H1 (cell line): Measurements from ENCODE around the gene CKLF. TPM values are rescaled to one million over a fixed set of nuclear protein-coding genes. Genes with fewer than 3 reads are reported as not detected.

Experiments used
- CTCF ChIA-PET: fragments of 300-600 bp; sonication (Branson Sonifier 250); formaldehyde crosslinking; loops from one replicate; lab custom pipeline; 2021; ENCODE audit not compliant: partially characterized antibody; lab: Charles Lee
- POLR2A ChIA-PET: fragments of 300-600 bp; sonication (Branson Sonifier 250); formaldehyde crosslinking; loops from one replicate; lab custom pipeline; 2021; ENCODE audit warnings: inconsistent platforms; ENCODE audit not compliant: partially characterized antibody; lab: Charles Lee
- DNase-seq, 2 experiments: peaks; one replicate each; pipeline versions ENCODE4 v3.0.0 to v3.0.0-alpha.2; 2010 to 2022; ENCODE audit warnings: low spot score in 2 of 2, low read depth in 1 of 2, mixed read lengths in 1 of 2
- FAIRE-seq: peaks from 2 replicates; lab custom pipeline; 2011; peaks lifted over from hg19 to GRCh38; lab: Jason Lieb, UNC
- H2AFZ ChIP-seq: 2 replicates; pipeline ENCODE4 v1.8.1; 2012; ENCODE audit warnings: low read length, inconsistent platforms
- H2AK5ac ChIP-seq: 2 replicates; pipeline ENCODE4 v1.6.1; 2013; ENCODE audit warnings: low read depth, low read length
- H2BK120ac ChIP-seq: replicated peaks from 2 replicates; pipeline ENCODE3; 2013; ENCODE audit warnings: low read depth, low read length, inconsistent platforms
- H2BK12ac ChIP-seq: 2 replicates; pipeline ENCODE4 v1.6.1; 2013; ENCODE audit warnings: low read depth, low read length
- H2BK15ac ChIP-seq: 2 replicates; pipeline ENCODE4 v1.6.1; 2013; ENCODE audit warnings: low read length
- H2BK20ac ChIP-seq: 2 replicates; pipeline ENCODE4 v1.6.1; 2013; ENCODE audit warnings: low read length
- H2BK5ac ChIP-seq: 2 replicates; pipeline ENCODE4 v1.6.1; 2013; ENCODE audit warnings: low read depth, low read length
- H3K14ac ChIP-seq: 2 replicates; pipeline ENCODE4 v1.6.1; 2013; ENCODE audit warnings: inconsistent platforms; ENCODE audit not compliant: insufficient read length
- H3K18ac ChIP-seq: 2 replicates; pipeline ENCODE4 v1.6.1; 2013; ENCODE audit warnings: low read length; ENCODE audit errors: extremely low read depth
- H3K23ac ChIP-seq: 2 replicates; pipeline ENCODE4 v1.6.1; 2013; ENCODE audit warnings: inconsistent platforms; ENCODE audit not compliant: insufficient read length
- H3K23me2 ChIP-seq: 2 replicates; pipeline ENCODE4 v1.6.1; 2013; ENCODE audit warnings: low read depth, low read length
- H3K27ac ChIP-seq: 2 replicates; pipeline ENCODE4 v1.6.1; 2011; ENCODE audit warnings: low read depth, low read length, inconsistent platforms
- H3K27me3 ChIP-seq, 4 experiments: replicated peaks in 1 of 4; 1 replicate in 1 of 4; 2 replicates in 3 of 4; pipeline versions ENCODE4 v1.6.1 to v1.8.1; 2011 to 2013; ENCODE audit warnings: low read length in 3 of 4, mild to moderate bottlenecking in 3 of 4, inconsistent platforms in 2 of 4, mixed read lengths in 2 of 4, moderate library complexity in 1 of 4; ENCODE audit not compliant: control insufficient read depth in 3 of 4, insufficient read depth in 3 of 4; ENCODE audit errors: extremely low read depth in 1 of 4
- H3K36me3 ChIP-seq, 4 experiments: 2 replicates each; pipeline versions ENCODE4 v1.6.1 to v1.8.1; 2011 to 2013; ENCODE audit warnings: mild to moderate bottlenecking in 4 of 4, low read length in 3 of 4, moderate library complexity in 2 of 4, control low read depth in 1 of 4, inconsistent platforms in 1 of 4; ENCODE audit not compliant: insufficient read depth in 4 of 4, control insufficient read depth in 2 of 4
- H3K4ac ChIP-seq: replicated peaks from 2 replicates; pipeline ENCODE3; 2013; ENCODE audit warnings: low read length, low read depth, mixed read lengths, inconsistent platforms; ENCODE audit not compliant: insufficient read length
- H3K4me1 ChIP-seq, 4 experiments: replicated peaks in 1 of 4; 1 replicate in 1 of 4; 2 replicates in 3 of 4; pipeline versions ENCODE4 v1.6.1 to v1.8.1; 2011 to 2013; ENCODE audit warnings: low read length in 3 of 4, inconsistent platforms in 2 of 4, mixed read lengths in 1 of 4; ENCODE audit not compliant: insufficient read depth in 4 of 4, control insufficient read depth in 3 of 4
- H3K4me2 ChIP-seq, 2 experiments: 2 replicates each; pipeline versions ENCODE4 v1.6.1 to v1.8.1; 2011 to 2013; ENCODE audit warnings: low read depth in 2 of 2, low read length in 2 of 2, control low read depth in 1 of 2, inconsistent platforms in 1 of 2, mild to moderate bottlenecking in 1 of 2; ENCODE audit not compliant: insufficient read depth in 1 of 2
- H3K4me3 ChIP-seq, 4 experiments: fragments of 200-600, 300-600 bp in 1 of 4; sonication (generic), shearing (Covaris generic), sonication (Bioruptor Twin) in 1 of 4; 2 replicates each; pipeline versions ENCODE4 v1.5.1 to v1.8.1; 2011 to 2016; ENCODE audit warnings: low read length in 4 of 4, low read depth in 3 of 4, control low read depth in 2 of 4, inconsistent platforms in 2 of 4, mild to moderate bottlenecking in 2 of 4, mixed read lengths in 1 of 4, moderate library complexity in 1 of 4; ENCODE audit not compliant: insufficient read depth in 2 of 4; ENCODE audit errors: extremely low read depth in 1 of 4
- H3K56ac ChIP-seq: replicated peaks from 2 replicates; pipeline ENCODE3; 2013; ENCODE audit warnings: low read depth, mild to moderate bottlenecking, mixed read lengths, low read length, inconsistent platforms; ENCODE audit not compliant: insufficient read length
- H3K79me1 ChIP-seq: 2 replicates; pipeline ENCODE4 v1.6.1; 2013; ENCODE audit warnings: low read depth, low read length, control low read depth
- H3K79me2 ChIP-seq, 2 experiments: 2 replicates each; pipeline versions ENCODE4 v1.6.1 to v1.8.1; 2012 to 2013; ENCODE audit warnings: low read length in 2 of 2, mild to moderate bottlenecking in 2 of 2, inconsistent platforms in 1 of 2; ENCODE audit not compliant: insufficient read depth in 2 of 2, control insufficient read depth in 1 of 2
- H3K9ac ChIP-seq, 4 experiments: replicated peaks in 1 of 4; 1 replicate in 1 of 4; 2 replicates in 3 of 4; pipeline versions ENCODE4 v1.6.1 to v1.8.1; 2011 to 2013; ENCODE audit warnings: low read depth in 3 of 4, low read length in 3 of 4, control low read depth in 2 of 4, mild to moderate bottlenecking in 2 of 4, moderate library complexity in 2 of 4, inconsistent platforms in 1 of 4; ENCODE audit errors: extremely low read depth in 1 of 4
- H3K9me3 ChIP-seq, 2 experiments: 2 replicates each; pipeline versions ENCODE4 v1.6.1 to v1.8.1; 2012 to 2013; ENCODE audit warnings: mild to moderate bottlenecking in 2 of 2, moderate library complexity in 2 of 2, control low read depth in 1 of 2, inconsistent platforms in 1 of 2, low read depth in 1 of 2, low read length in 1 of 2, mixed read lengths in 1 of 2; ENCODE audit not compliant: insufficient read depth in 2 of 2
- H4K20me1 ChIP-seq, 2 experiments: replicated peaks in 1 of 2; 2 replicates each; pipeline versions ENCODE3 to v1.8.1; 2011 to 2013; ENCODE audit warnings: inconsistent platforms in 2 of 2, low read length in 2 of 2, mild to moderate bottlenecking in 1 of 2; ENCODE audit not compliant: insufficient read depth in 2 of 2, control insufficient read depth in 1 of 2
- H4K5ac ChIP-seq: 2 replicates; pipeline ENCODE4 v1.6.1; 2013; ENCODE audit warnings: low read length, low read depth, mixed read lengths, inconsistent platforms; ENCODE audit not compliant: insufficient read length
- H4K8ac ChIP-seq: 2 replicates; pipeline ENCODE4 v1.8.0; 2013; ENCODE audit warnings: mild to moderate bottlenecking, moderate library complexity, low read length, inconsistent platforms; ENCODE audit not compliant: insufficient read depth; ENCODE audit errors: extremely low read depth
- H4K91ac ChIP-seq: replicated peaks from 2 replicates; pipeline ENCODE3; 2013; ENCODE audit warnings: low read length, mixed read lengths, inconsistent platforms; ENCODE audit not compliant: insufficient read length
- CBX8 ChIP-seq: fragments of 300-800, 300-1000 bp; sonication (generic); IDR thresholded peaks from 2 replicates; pipeline ENCODE4 v1.7.1; 2016; ENCODE audit warnings: low read depth, low read length, borderline replicate concordance
- CEBPB ChIP-seq: IDR thresholded peaks from 2 replicates; pipeline ENCODE4 v1.6.1; 2012; ENCODE audit warnings: low read depth, low read length
- CTCF ChIP-seq, 3 experiments: IDR thresholded peaks; 1 replicate in 2 of 3; 2 replicates in 1 of 3; pipeline versions ENCODE4 v1.5.1 to v1.6.1; 2011; ENCODE audit warnings: low read length in 3 of 3, mild to moderate bottlenecking in 3 of 3, inconsistent platforms in 2 of 3, low read depth in 1 of 3, moderate library complexity in 1 of 3; ENCODE audit not compliant: insufficient read depth in 1 of 3; ENCODE audit errors: control extremely low read depth in 1 of 3
- EZH2 ChIP-seq: fragments of 200-600 bp; sonication (generic); IDR thresholded peaks from 2 replicates; pipeline ENCODE4 v1.7.1; 2012; ENCODE audit warnings: low read depth, mild to moderate bottlenecking, moderate library complexity, low read length, inconsistent platforms; ENCODE audit not compliant: severe bottlenecking
- GABPA ChIP-seq: IDR thresholded peaks from 2 replicates; pipeline ENCODE4 v1.6.1; 2011; ENCODE audit warnings: mild to moderate bottlenecking, low read length, moderate library complexity, borderline replicate concordance; ENCODE audit not compliant: insufficient read depth
- JUND ChIP-seq: IDR thresholded peaks from 2 replicates; pipeline ENCODE4 v1.6.1; 2011; ENCODE audit warnings: mild to moderate bottlenecking, improper control_type of control experiment, low read length
- NRF1 ChIP-seq: IDR thresholded peaks from 2 replicates; pipeline ENCODE4 v1.6.1; 2011; ENCODE audit warnings: mild to moderate bottlenecking, low read depth, low read length, improper control_type of control experiment
- POU5F1 ChIP-seq: IDR thresholded peaks from 2 replicates; pipeline ENCODE4 v1.6.1; 2011; ENCODE audit warnings: low read depth, mild to moderate bottlenecking, low read length, moderate library complexity
- RAD21 ChIP-seq, 2 experiments: IDR thresholded peaks in 1 of 2; conservative IDR thresholded peaks in 1 of 2; 2 replicates each; pipeline ENCODE4 v1.6.1; 2011; ENCODE audit warnings: low read depth in 2 of 2, low read length in 2 of 2, improper control_type of control experiment in 1 of 2, inconsistent platforms in 1 of 2, mild to moderate bottlenecking in 1 of 2, moderate library complexity in 1 of 2
- TAF1 ChIP-seq: IDR thresholded peaks from 2 replicates; pipeline ENCODE4 v1.6.1; 2011; ENCODE audit warnings: mild to moderate bottlenecking, low read depth, low read length
- ZNF274 ChIP-seq: IDR thresholded peaks from 2 replicates; pipeline ENCODE4 v1.7.0; 2012; ENCODE audit warnings: low read length, borderline replicate concordance; ENCODE audit errors: extremely low read depth
- WGBS, 2 experiments: shearing (Covaris generic) in 1 of 2; methylation state at CpG; one replicate each; pipeline versions ENCODE4 v1.1.6 to v1.1.7; 2013 to 2015; ENCODE audit warnings: low lambda C conversion rate in 2 of 2, mixed read lengths in 2 of 2, inconsistent platforms in 1 of 2, low coverage in 1 of 2, missing lambda C conversion rate in 1 of 2; ENCODE audit not compliant: insufficient replicate concordance in 2 of 2, insufficient coverage in 1 of 2, insufficient read length in 1 of 2; ENCODE audit errors: extremely low coverage in 1 of 2, missing lambda C conversion rate in 1 of 2; 5-methylcytosine and 5-hydroxymethylcytosine counted together
- polyA plus RNA-seq, 7 experiments: library from polyadenylated mRNA; depleted of rRNA in 3 of 7; stranded (reverse) in 5 of 7; unstranded in 2 of 7; fragments of >200 nt in 5 of 7; fragments of 200-250 nt in 2 of 7; gene quantifications; 1 replicate in 5 of 7; 2 replicates in 1 of 7; 4 replicates in 1 of 7; pipeline versions ENCODE4 v1.2.1 to v1.2.3, GENCODE V29; 2011 to 2013; ENCODE audit warnings: missing spikeins in 2 of 7, mixed read lengths in 2 of 7
- total RNA-seq: library from RNA; stranded (reverse); fragmentation: NEBNext Ultra II Directional; extraction: Animal tissue kit (Norgen Biotek cat#: 25700); gene quantifications from 2 replicates; pipeline ENCODE4 v1.2.1, GENCODE V29; 2021

Gene CKLF
- total and polyA plus RNA-seq, 2 of the 8 experiments (the other 6 are each of a cell fraction or from before 2014, with no cell fraction given) = 21.1 to 63.5 TPM

DNA sequence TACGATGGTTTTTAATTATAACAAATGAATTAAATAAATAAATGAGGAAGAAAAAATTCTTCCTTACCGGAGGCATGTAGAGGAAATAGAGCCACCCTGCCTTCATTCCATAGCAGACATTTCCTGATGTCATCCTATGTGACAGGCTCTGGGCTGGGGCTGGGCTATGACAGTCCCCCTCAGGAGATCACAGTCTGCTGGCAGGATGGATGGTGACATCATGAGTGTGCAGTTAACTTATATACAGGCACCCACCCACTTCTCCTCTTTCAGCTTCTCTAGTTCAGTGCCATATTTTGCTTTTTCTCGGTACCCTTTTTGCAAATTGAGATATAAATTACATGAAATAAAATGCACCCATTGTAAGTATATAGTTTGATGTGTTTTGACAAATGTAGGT, 45.7 kb downstream of the CKLF start:
- no peak overlapping the region for H3K4me3 ChIP-seq
- H2BK15ac ChIP-seq = no peak overlapping the region
- H3K79me1 ChIP-seq = no peaks in the 10 kb centered on the region
- no peak for FAIRE-seq
- H3K36me3 ChIP-seq = no peaks in the 10 kb centered on the region
- no peak overlapping the region for H3K14ac ChIP-seq
- no peak overlapping the region for H4K8ac ChIP-seq
- no peak overlapping the region for H2AK5ac ChIP-seq
- no peaks in the 10 kb centered on the region for H3K9me3 ChIP-seq
- DNase-seq = no peak
- no peak overlapping the region for H3K9ac ChIP-seq
- H3K56ac ChIP-seq = no peak overlapping the region
- no peak overlapping the region for H3K27ac ChIP-seq
- peaks cover 2% of the 10 kb centered on the region; the same call in 1 of the 2 replicates for H3K23me2 ChIP-seq
- no peaks in the 10 kb centered on the region for H3K79me2 ChIP-seq
- no peak overlapping the region for H2BK12ac ChIP-seq
- no peak overlapping the region for H4K5ac ChIP-seq
- no peak overlapping the region for H2BK5ac ChIP-seq
- H4K20me1 ChIP-seq = no peaks in the 10 kb centered on the region
- no peak overlapping the region for H3K23ac ChIP-seq
- ChIA-PET POLR2A (interaction anchor here (1.2 kb wide), 1 partner anchor 10 kb away, joined by 4 read pairs; no protein-coding TSS in a partner anchor), CTCF (interaction anchor here (1.3 to 2.2 kb wide), 3 partner anchors 9 to 191 kb away, joined by 4 to 12 read pairs (median 4); no protein-coding TSS in a partner anchor)
- no peak overlapping the region for H3K4me2 ChIP-seq
- WGBS, 2 experiments = 85% methylated on average over 3 of the region's 3 CpGs; no CpG with 5 or more reads in 1 of the 2 experiments
- no peaks in the 10 kb centered on the region for H3K27me3 ChIP-seq
- H3K4me1 ChIP-seq = no peaks in the 10 kb centered on the region
- no peak overlapping the region for H3K18ac ChIP-seq
- no peak overlapping the region for H2AFZ ChIP-seq
- H2BK20ac ChIP-seq = no peak overlapping the region
- no peak overlapping the region for H2BK120ac ChIP-seq
- no peak overlapping the region for H3K4ac ChIP-seq
- H4K91ac ChIP-seq = no peak overlapping the region
- TF ChIP-seq CBX8 = no peak
- TF ChIP-seq CTCF (IDR thresholded peaks at IDR 0.05; ENCODE audit: control extremely low read depth in 1 of 3, insufficient read depth in 1 of 3, low read depth in 1 of 3, low read length in 3 of 3) = no peak
- no peak for TF ChIP-seq GABPA
- TF ChIP-seq EZH2 = no peak
- no peak for TF ChIP-seq NRF1
- TF ChIP-seq TAF1 = no peak
- no peak for TF ChIP-seq JUND
- TF ChIP-seq RAD21 (IDR thresholded peaks at IDR 0.05 in 1 of 2, conservative IDR thresholded peaks at IDR 0.05 in 1 of 2; ENCODE audit: low read depth in 2 of 2, low read length in 2 of 2) = no peak
- no peak for TF ChIP-seq POU5F1
- TF ChIP-seq CEBPB = no peak
- no peak for TF ChIP-seq ZNF274
